Astrocyte (in vitro differentiated cells and primary cell): Measurements from ENCODE around the gene AHR. TPM values are rescaled to one million over a fixed set of nuclear protein-coding genes. Genes with fewer than 3 reads are reported as not detected.

Source experiments
- DNase-seq: peaks from one replicate; pipeline ENCODE4 v3.0.0-alpha.2; 2010; ENCODE audit warnings: low read depth
- FAIRE-seq: peaks from 2 replicates; lab custom pipeline; 2011; peaks lifted over from hg19 to GRCh38; lab: Jason Lieb, UNC
- H2AFZ ChIP-seq: 2 replicates; pipeline ENCODE4 v1.6.0; 2012; ENCODE audit warnings: low read depth, low read length, inconsistent platforms
- H3K27ac ChIP-seq: 2 replicates; pipeline ENCODE4 v1.5.1; 2011; ENCODE audit warnings: low read depth, low read length, inconsistent platforms
- H3K27me3 ChIP-seq: 2 replicates; pipeline ENCODE4 v1.6.0; 2011; ENCODE audit warnings: low read length, inconsistent platforms; ENCODE audit not compliant: insufficient read depth
- H3K36me3 ChIP-seq: 2 replicates; pipeline ENCODE4 v1.5.1; 2011; ENCODE audit warnings: low read length, inconsistent platforms; ENCODE audit not compliant: insufficient read depth
- H3K4me1 ChIP-seq: 2 replicates; pipeline ENCODE4 v1.5.1; 2011; ENCODE audit warnings: low read length, inconsistent platforms; ENCODE audit not compliant: insufficient read depth
- H3K4me2 ChIP-seq: 2 replicates; pipeline ENCODE4 v1.6.0; 2012; ENCODE audit warnings: low read length, inconsistent platforms
- H3K4me3 ChIP-seq: 2 replicates; pipeline ENCODE4 v1.5.1; 2011; ENCODE audit warnings: low read depth, mild to moderate bottlenecking, low read length, inconsistent platforms; ENCODE audit not compliant: insufficient read depth
- H3K79me2 ChIP-seq: 2 replicates; pipeline ENCODE4 v1.6.0; 2012; ENCODE audit warnings: mild to moderate bottlenecking, low read length, inconsistent platforms; ENCODE audit not compliant: insufficient read depth
- H3K9ac ChIP-seq: 2 replicates; pipeline ENCODE4 v1.6.0; 2012; ENCODE audit warnings: mild to moderate bottlenecking, low read length, inconsistent platforms
- H3K9me3 ChIP-seq: 2 replicates; pipeline ENCODE4 v1.5.1; 2012; ENCODE audit warnings: low read depth, mild to moderate bottlenecking, low read length, inconsistent platforms; ENCODE audit not compliant: insufficient read depth
- H4K20me1 ChIP-seq: 2 replicates; pipeline ENCODE4 v1.6.0; 2012; ENCODE audit warnings: low read length, inconsistent platforms; ENCODE audit not compliant: insufficient read depth
- H3K27ac Mint-ChIP-seq: one replicate; pipeline ENCODE4 v1.8.0; 2021; ENCODE audit warnings: mild to moderate bottlenecking, mixed read lengths; ENCODE audit not compliant: unreplicated experiment
- H3K27me3 Mint-ChIP-seq: one replicate; pipeline ENCODE4 v1.8.0; 2021; ENCODE audit warnings: low read depth, mixed read lengths; ENCODE audit not compliant: unreplicated experiment
- H3K36me3 Mint-ChIP-seq: one replicate; pipeline ENCODE4 v1.8.0; 2021; ENCODE audit warnings: low read depth, mixed read lengths; ENCODE audit not compliant: unreplicated experiment
- H3K4me1 Mint-ChIP-seq: one replicate; pipeline ENCODE4 v1.8.0; 2021; ENCODE audit warnings: low read depth, mixed read lengths; ENCODE audit not compliant: unreplicated experiment
- H3K4me3 Mint-ChIP-seq: one replicate; pipeline ENCODE4 v1.8.0; 2021; ENCODE audit warnings: mild to moderate bottlenecking, moderate library complexity, mixed read lengths; ENCODE audit not compliant: unreplicated experiment
- H3K9me3 Mint-ChIP-seq: one replicate; pipeline ENCODE4 v1.8.0; 2021; ENCODE audit warnings: mild to moderate bottlenecking, mixed read lengths; ENCODE audit not compliant: unreplicated experiment
- CTCF ChIP-seq: IDR thresholded peaks from 2 replicates; pipeline ENCODE4 v1.5.1; 2011; ENCODE audit warnings: low read depth, mild to moderate bottlenecking, inconsistent platforms, low read length, moderate library complexity; ENCODE audit not compliant: insufficient read depth
- EZH2 ChIP-seq: IDR thresholded peaks from 2 replicates; pipeline ENCODE4 v1.6.1; 2012; ENCODE audit warnings: mild to moderate bottlenecking, low read length, inconsistent platforms; ENCODE audit not compliant: insufficient read depth
- total RNA-seq: library from RNA; stranded (reverse); gene quantifications from 2 replicates; pipeline ENCODE4 v1.2.1, GENCODE V29; 2021

AHR gene
- total RNA-seq, 1 donor from 2014 or later, result 48.1 TPM

GRCh38 chr7:17301471-17302456 lies 3.3 kb downstream of the AHR start:
- Mint-ChIP-seq H3K27me3 (no peaks in the 10 kb centered on the region), H3K36me3 (no peaks in the 10 kb centered on the region), H3K4me1 (peaks cover 18% of the 10 kb centered on the region), H3K4me3 (peak overlapping the region; percentile 75), H3K27ac (no peak overlapping the region), H3K9me3 (no peaks in the 10 kb centered on the region)
- peak overlapping the region; percentile 90 for H3K9ac ChIP-seq
- FAIRE-seq (no peak), DNase-seq (no peak)
- H2AFZ ChIP-seq, result no peak overlapping the region
- peaks cover 83% of the 10 kb centered on the region for H3K79me2 ChIP-seq
- H3K4me2 ChIP-seq, result peak overlapping the region; percentile 88
- TF ChIP-seq CTCF, result peak; percentile 42
- no peak for TF ChIP-seq EZH2
- no peaks in the 10 kb centered on the region for H3K36me3 ChIP-seq
- peaks cover 37% of the 10 kb centered on the region for H4K20me1 ChIP-seq
- H3K27me3 ChIP-seq, result no peaks in the 10 kb centered on the region
- H3K27ac ChIP-seq, result no peak overlapping the region
- H3K4me1 ChIP-seq, result peaks cover 16% of the 10 kb centered on the region
- peak overlapping the region; percentile 87 for H3K4me3 ChIP-seq
- no peaks in the 10 kb centered on the region for H3K9me3 ChIP-seq

- no peaks in the 10 kb centered on the region for H3K36me3 ChIP-seq
- no peak overlapping the region for H3K27ac ChIP-seq
- H3K4me1 ChIP-seq, result peaks cover 16% of the 10 kb centered on the region
- H3K36me3 Mint-ChIP-seq, result no peaks in the 10 kb centered on the region
- no peak overlapping the region for H3K9ac ChIP-seq
- DNase-seq (no peak), FAIRE-seq (no peak)
- no peaks in the 10 kb centered on the region for H3K9me3 ChIP-seq
- TF ChIP-seq CTCF (no peak), EZH2 (no peak)
- H3K4me1 Mint-ChIP-seq, result peaks cover 18% of the 10 kb centered on the region
- H3K9me3 Mint-ChIP-seq, result no peaks in the 10 kb centered on the region
- peaks cover 46% of the 10 kb centered on the region for H4K20me1 ChIP-seq
- peak overlapping the region; percentile 31 for H3K4me3 Mint-ChIP-seq
- no peaks in the 10 kb centered on the region for H3K27me3 Mint-ChIP-seq
- H3K27ac Mint-ChIP-seq, result no peak overlapping the region
- H3K27me3 ChIP-seq, result no peaks in the 10 kb centered on the region
- H3K4me2 ChIP-seq, result peak overlapping the region; percentile 46
- H2AFZ ChIP-seq, result no peak overlapping the region
- H3K79me2 ChIP-seq, result peaks cover 92% of the 10 kb centered on the region
- H3K4me3 ChIP-seq, result no peak overlapping the region
Measured at GRCh38 chr7:17302575-17303142, 4.2 kb downstream of the AHR start.
